Testis (tissue), 2 donors: ENCODE data around the gene UHMK1.

Source experiments
- CTCF ChIP-seq, 3 experiments: fragments of 450-650 bp in 2 of 3; fragments of 200-600 bp in 1 of 3; sonication (generic) in 1 of 3; IDR thresholded peaks; one replicate each; pipeline ENCODE4 v1.5.1; 2016 to 2019; ENCODE audit warnings: antibody characterized with exemption in 3 of 3, mild to moderate bottlenecking in 2 of 3, moderate library complexity in 1 of 3
- POLR2A ChIP-seq: fragments of 450-650 bp; IDR thresholded peaks from one replicate; pipeline ENCODE4 v1.6.1; 2017; ENCODE audit warnings: antibody characterized with exemption, mild to moderate bottlenecking, moderate library complexity

GRCh38 chr1:162551969-162552683 is 54.5 kb downstream of the UHMK1 start:
- TF ChIP-seq CTCF (IDR thresholded peaks at IDR 0.05) (no peak), POLR2A (no peak)
